ENCODE results near the gene NRXN3. TPM values are rescaled to one million over a fixed set of nuclear protein-coding genes. Genes with fewer than 3 reads are reported as not detected.
A peak's percentile ranks its signal among the peaks of the same experiment; 100 is the strongest.
"Not testable (repeated sequence)": the region's sequence is repeated elsewhere in the genome, so short reads cannot be mapped to it uniquely, and the experiment has no call there.

NRXN3 gene
- total and polyA plus RNA-seq, 5 donors = 1.5 to 4.7 (median 4.0) TPM

- WGBS = 13% methylated on average over 2 of the region's 2 CpGs
- intact Hi-C loops (cut with DNase I) = no loop called here
- Histone ChIP-seq H3K4me1 (ENCODE audit: control insufficient read depth, insufficient read depth, low read length) (no peaks in the 10 kb centered on the region), H3K4me3 (ENCODE audit: low read length) (no peak overlapping the region), H3K9me3 (ENCODE audit: control insufficient read depth, low read length) (no peaks in the 10 kb centered on the region), H3K27ac (ENCODE audit: low read length) (no peak overlapping the region), H3K27me3 (ENCODE audit: control insufficient read depth, insufficient read depth) (no peaks in the 10 kb centered on the region)
- no peak for ATAC-seq
- DNase-seq = no peak
Observed at GRCh38 chr14:78530078-78530477, 359.9 kb downstream of the NRXN3 start.

- DNase-seq (no peak), ATAC-seq (no peak)
- no peaks in the 10 kb centered on the region for H3K9me3 ChIP-seq (ENCODE audit: control insufficient read depth, low read length)
- intact Hi-C loops (cut with DNase I) = no loop called here
- H3K4me3 ChIP-seq (ENCODE audit: low read length) = no peak overlapping the region
- WGBS = 55% methylated on average over 2 of the region's 2 CpGs
- H3K27me3 ChIP-seq (ENCODE audit: control insufficient read depth, insufficient read depth) = no peaks in the 10 kb centered on the region
- no peaks in the 10 kb centered on the region for H3K4me1 ChIP-seq (ENCODE audit: control insufficient read depth, insufficient read depth, low read length)
- no peak overlapping the region for H3K27ac ChIP-seq (ENCODE audit: low read length)
Observed at GRCh38 chr14:78534141-78534540, 364.0 kb downstream of the NRXN3 start.

GRCh38 chr14:78535041-78535440 is 364.9 kb downstream of the NRXN3 start:
- intact Hi-C loops (cut with DNase I) = no loop called here
- DNase-seq = no peak

GRCh38 chr14:78541788-78542187 is 371.6 kb downstream of the NRXN3 start:
- H3K9me3 ChIP-seq (ENCODE audit: control insufficient read depth, low read length); H3K4me3 ChIP-seq (ENCODE audit: low read length); H3K4me1 ChIP-seq (ENCODE audit: control insufficient read depth, insufficient read depth, low read length); H3K27me3 ChIP-seq (ENCODE audit: control insufficient read depth, insufficient read depth); H3K27ac ChIP-seq (ENCODE audit: low read length); intact Hi-C loops (cut with DNase I); ATAC-seq; DNase-seq: not testable (repeated sequence)
- 80% methylated on average over 2 of the region's 2 CpGs for WGBS

More at GRCh38 chr14:78535041-78535440, 364.9 kb downstream of the NRXN3 start:
- Histone ChIP-seq H3K4me1 (ENCODE audit: control insufficient read depth, insufficient read depth, low read length) (no peaks in the 10 kb centered on the region), H3K9me3 (ENCODE audit: control insufficient read depth, low read length) (no peaks in the 10 kb centered on the region), H3K27ac (ENCODE audit: low read length) (no peak overlapping the region), H3K4me3 (ENCODE audit: low read length) (no peak overlapping the region), H3K27me3 (ENCODE audit: control insufficient read depth, insufficient read depth) (no peaks in the 10 kb centered on the region)
- ATAC-seq = no peak

- H3K27me3 ChIP-seq (ENCODE audit: control insufficient read depth, insufficient read depth) = no peaks in the 10 kb centered on the region
- H3K4me1 ChIP-seq (ENCODE audit: control insufficient read depth, insufficient read depth, low read length) = no peaks in the 10 kb centered on the region
- DNase-seq = no peak
- no peak for ATAC-seq
- H3K9me3 ChIP-seq (ENCODE audit: control insufficient read depth, low read length) = no peaks in the 10 kb centered on the region
- no peak overlapping the region for H3K4me3 ChIP-seq (ENCODE audit: low read length)
- H3K27ac ChIP-seq (ENCODE audit: low read length) = no peak overlapping the region
- WGBS = 37% methylated on average over 1 of the region's 1 CpG
- intact Hi-C loops (cut with DNase I) = no loop called here
Observed at GRCh38 chr14:78543433-78543832, 373.3 kb downstream of the NRXN3 start.

GRCh38 chr14:78561074-78561473 is 390.9 kb downstream of the NRXN3 start:
- ATAC-seq (no peak), DNase-seq (no peak)
- Histone ChIP-seq H3K27ac (ENCODE audit: low read length) (no peak overlapping the region), H3K9me3 (ENCODE audit: control insufficient read depth, low read length) (no peaks in the 10 kb centered on the region), H3K4me1 (ENCODE audit: control insufficient read depth, insufficient read depth, low read length) (no peaks in the 10 kb centered on the region), H3K4me3 (ENCODE audit: low read length) (no peak overlapping the region), H3K27me3 (ENCODE audit: control insufficient read depth, insufficient read depth) (no peaks in the 10 kb centered on the region)
- 57% methylated on average over 3 of the region's 3 CpGs for WGBS
- intact Hi-C loops (cut with DNase I) = loop anchor here in 3 of 4 donors (10.0 kb wide), 2 partner anchors 106 to 116 kb away; no protein-coding TSS in a partner anchor

GRCh38 chr14:78566026-78566858 is 396.1 kb downstream of the NRXN3 start:
- WGBS = 25% methylated on average over 16 of the region's 16 CpGs
- no peaks in the 10 kb centered on the region for H3K4me1 ChIP-seq (ENCODE audit: control insufficient read depth, insufficient read depth, low read length)
- no peaks in the 10 kb centered on the region for H3K9me3 ChIP-seq (ENCODE audit: control insufficient read depth, low read length)
- intact Hi-C loops (cut with DNase I) = loop anchor here (5.0 to 10.0 kb wide), 4 partner anchors 111 to 704 kb away; no protein-coding TSS in a partner anchor
- no peaks in the 10 kb centered on the region for H3K27me3 ChIP-seq (ENCODE audit: control insufficient read depth, insufficient read depth)
- DNase-seq (peak; percentile 69 to 87 (median 83)), ATAC-seq (peak; percentile 93 to 97)
- H3K4me3 ChIP-seq (ENCODE audit: low read length) = peak overlapping the region; percentile 25
- H3K27ac ChIP-seq (ENCODE audit: low read length) = no peak overlapping the region

GRCh38 chr14:78566859-78567172 is 396.6 kb downstream of the NRXN3 start:
- Histone ChIP-seq H3K4me1 (ENCODE audit: control insufficient read depth, insufficient read depth, low read length) (no peaks in the 10 kb centered on the region), H3K27ac (ENCODE audit: low read length) (no peak overlapping the region), H3K4me3 (ENCODE audit: low read length) (no peak overlapping the region), H3K27me3 (ENCODE audit: control insufficient read depth, insufficient read depth) (no peaks in the 10 kb centered on the region), H3K9me3 (ENCODE audit: control insufficient read depth, low read length) (no peaks in the 10 kb centered on the region)
- DNase-seq = no peak
- ATAC-seq = no peak
- intact Hi-C loops (cut with DNase I) = loop anchor here (5.0 to 10.0 kb wide), 4 partner anchors 112 to 705 kb away; no protein-coding TSS in a partner anchor

GRCh38 chr14:78567343-78567742 is 397.2 kb downstream of the NRXN3 start:
- H3K4me3 ChIP-seq (ENCODE audit: low read length) = no peak overlapping the region
- H3K27me3 ChIP-seq (ENCODE audit: control insufficient read depth, insufficient read depth) = no peaks in the 10 kb centered on the region
- peak in 1 of 2 donors; percentile 25 for ATAC-seq
- WGBS = 43% methylated on average over 4 of the region's 4 CpGs
- no peaks in the 10 kb centered on the region for H3K9me3 ChIP-seq (ENCODE audit: control insufficient read depth, low read length)
- intact Hi-C loops (cut with DNase I) = loop anchor here (5.0 to 10.0 kb wide), 4 partner anchors 113 to 705 kb away; no protein-coding TSS in a partner anchor
- H3K4me1 ChIP-seq (ENCODE audit: control insufficient read depth, insufficient read depth, low read length) = no peaks in the 10 kb centered on the region
- DNase-seq = no peak
- H3K27ac ChIP-seq (ENCODE audit: low read length) = no peak overlapping the region

GRCh38 chr14:78573736-78574135 is 403.6 kb downstream of the NRXN3 start:
- not testable (repeated sequence) for H3K9me3 ChIP-seq (ENCODE audit: control insufficient read depth, low read length); H3K27me3 ChIP-seq (ENCODE audit: control insufficient read depth, insufficient read depth); H3K4me1 ChIP-seq (ENCODE audit: control insufficient read depth, insufficient read depth, low read length); H3K27ac ChIP-seq (ENCODE audit: low read length); H3K4me3 ChIP-seq (ENCODE audit: low read length); ATAC-seq; DNase-seq
- WGBS = 88% methylated on average over 3 of the region's 3 CpGs
- intact Hi-C loops (cut with DNase I) = loop anchor here in 1 of 4 donors (5.0 kb wide), 1 partner anchor 706 kb away; no protein-coding TSS in a partner anchor

GRCh38 chr14:78576437-78577166 is 406.4 kb downstream of the NRXN3 start:
- H3K27ac ChIP-seq (ENCODE audit: low read length) = no peak overlapping the region
- H3K4me3 ChIP-seq (ENCODE audit: low read length) = no peak overlapping the region
- no peak for ATAC-seq
- H3K27me3 ChIP-seq (ENCODE audit: control insufficient read depth, insufficient read depth) = no peaks in the 10 kb centered on the region
- intact Hi-C loops (cut with DNase I) = no loop called here
- DNase-seq = no peak
- 68% methylated on average over 5 of the region's 5 CpGs for whole genome bisulfite sequencing
- no peaks in the 10 kb centered on the region for H3K4me1 ChIP-seq (ENCODE audit: control insufficient read depth, insufficient read depth, low read length)
- H3K9me3 ChIP-seq (ENCODE audit: control insufficient read depth, low read length) = no peaks in the 10 kb centered on the region
